Activated CD4-positive, alpha-beta memory T cell treated with anti-CD3 and anti-CD28 coated beads, Interleukin-2, amount 10 ng/mL, durations not matched to agents 7 days and 5 days (primary cell): ENCODE measurements around the gene EPHA3. TPM values are rescaled to one million over a fixed set of nuclear protein-coding genes. Genes with fewer than 3 reads are reported as not detected.

Experiments
- CTCF ChIA-PET: fragments of 350-600 bp; sonication (Branson Sonifier 250); formaldehyde crosslinking; loops from one replicate; lab custom pipeline; 2021; ENCODE audit warnings: antibody characterized with exemption, inconsistent platforms; lab: Charles Lee
- POLR2A ChIA-PET: fragments of 350-600 bp; sonication (Branson Sonifier 250); formaldehyde crosslinking; loops from one replicate; lab custom pipeline; 2021; ENCODE audit warnings: antibody characterized with exemption; lab: Charles Lee
- DNase-seq: peaks from one replicate; pipeline ENCODE4 v3.0.0-alpha.2; 2020
- H3K27ac Mint-ChIP-seq: one replicate; pipeline ENCODE4 v1.8.0; 2021; ENCODE audit warnings: mild to moderate bottlenecking, mixed read lengths
- H3K27me3 Mint-ChIP-seq: one replicate; pipeline ENCODE4 v1.8.0; 2021; ENCODE audit warnings: mixed read lengths
- H3K36me3 Mint-ChIP-seq: one replicate; pipeline ENCODE4 v1.8.0; 2021; ENCODE audit warnings: low read depth, mixed read lengths
- H3K4me1 Mint-ChIP-seq: one replicate; pipeline ENCODE4 v1.8.0; 2021; ENCODE audit warnings: mixed read lengths
- H3K4me3 Mint-ChIP-seq: one replicate; pipeline ENCODE4 v1.8.0; 2021; ENCODE audit warnings: mild to moderate bottlenecking, mixed read lengths
- H3K9me3 Mint-ChIP-seq: one replicate; pipeline ENCODE4 v1.8.0; 2021; ENCODE audit warnings: mixed read lengths
- total RNA-seq, 2 experiments: library from RNA; stranded (reverse); gene quantifications; one replicate each; pipeline ENCODE4 v1.2.3, GENCODE V29; 2021

The EPHA3 gene
- total RNA-seq, 2 experiments from 2014 or later, result 0.05 TPM; not detected in 1

- Mint-ChIP-seq H3K27me3 (no peaks in the 10 kb centered on the region), H3K9me3 (peaks cover 8% of the 10 kb centered on the region), H3K27ac (no peak overlapping the region), H3K4me1 (no peaks in the 10 kb centered on the region), H3K36me3 (no peaks in the 10 kb centered on the region), H3K4me3 (no peak overlapping the region)
- no peak for DNase-seq
- POLR2A ChIA-PET, result no interaction called here
- CTCF ChIA-PET, result no interaction called here
These were observed 180.6 kb downstream of the EPHA3 start for GRCh38 chr3:89287902-89288508.

DNA sequence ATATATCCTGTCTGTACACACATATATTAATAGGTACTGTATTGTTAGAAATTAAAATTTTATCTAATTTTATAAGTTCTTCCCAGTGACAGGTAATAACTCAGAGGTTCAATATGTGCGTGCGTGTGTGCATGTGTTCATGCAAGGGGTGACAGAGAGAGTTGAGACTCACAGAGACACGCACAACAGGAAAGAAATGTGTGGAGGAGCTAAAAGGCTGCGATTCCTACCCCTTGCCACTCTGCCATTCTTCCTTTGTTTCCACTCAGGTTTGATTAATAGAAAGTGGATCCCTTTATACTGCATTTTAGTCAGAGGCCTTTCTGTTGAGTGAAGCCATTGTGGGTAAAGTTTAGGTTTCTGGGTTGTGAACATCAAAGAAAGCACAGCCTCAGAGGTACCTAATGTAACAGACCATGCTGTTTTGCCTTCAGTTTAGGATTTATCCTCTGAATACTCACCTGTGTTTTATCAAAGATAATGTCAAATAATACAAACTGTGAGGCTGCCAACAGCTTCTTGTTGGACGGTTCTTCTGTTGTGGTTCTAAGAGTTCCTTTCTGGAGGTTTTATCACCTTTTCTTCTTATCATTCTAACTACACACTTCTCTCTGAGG lies 182.3 kb downstream of the EPHA3 start:
- no peak for DNase-seq
- POLR2A ChIA-PET, result no interaction called here
- Mint-ChIP-seq H3K4me3 (no peak overlapping the region), H3K36me3 (no peaks in the 10 kb centered on the region), H3K9me3 (peaks cover 8% of the 10 kb centered on the region), H3K27me3 (no peaks in the 10 kb centered on the region), H3K27ac (no peak overlapping the region), H3K4me1 (no peaks in the 10 kb centered on the region)
- CTCF ChIA-PET, result no interaction called here

- POLR2A ChIA-PET, result no interaction called here
These were observed 189.8 kb downstream of the EPHA3 start for GRCh38 chr3:89297199-89297598.

GRCh38 chr3:89300526-89300925 lies 193.1 kb downstream of the EPHA3 start:
- H3K4me1 Mint-ChIP-seq, result no peaks in the 10 kb centered on the region
- POLR2A ChIA-PET, result no interaction called here
- no peaks in the 10 kb centered on the region for H3K27me3 Mint-ChIP-seq
- no peaks in the 10 kb centered on the region for H3K36me3 Mint-ChIP-seq
- CTCF ChIA-PET, result no interaction called here
- no peak overlapping the region for H3K27ac Mint-ChIP-seq
- DNase-seq, result no peak
- H3K4me3 Mint-ChIP-seq, result no peak overlapping the region
- peaks cover 8% of the 10 kb centered on the region for H3K9me3 Mint-ChIP-seq

More at GRCh38 chr3:89297199-89297598, 189.8 kb downstream of the EPHA3 start:
- no peaks in the 10 kb centered on the region for H3K36me3 Mint-ChIP-seq
- DNase-seq, result no peak
- H3K27me3 Mint-ChIP-seq, result no peaks in the 10 kb centered on the region
- no peak overlapping the region for H3K27ac Mint-ChIP-seq
- peaks cover 9% of the 10 kb centered on the region for H3K9me3 Mint-ChIP-seq
- no peaks in the 10 kb centered on the region for H3K4me1 Mint-ChIP-seq
- CTCF ChIA-PET, result no interaction called here
- no peak overlapping the region for H3K4me3 Mint-ChIP-seq

DNA sequence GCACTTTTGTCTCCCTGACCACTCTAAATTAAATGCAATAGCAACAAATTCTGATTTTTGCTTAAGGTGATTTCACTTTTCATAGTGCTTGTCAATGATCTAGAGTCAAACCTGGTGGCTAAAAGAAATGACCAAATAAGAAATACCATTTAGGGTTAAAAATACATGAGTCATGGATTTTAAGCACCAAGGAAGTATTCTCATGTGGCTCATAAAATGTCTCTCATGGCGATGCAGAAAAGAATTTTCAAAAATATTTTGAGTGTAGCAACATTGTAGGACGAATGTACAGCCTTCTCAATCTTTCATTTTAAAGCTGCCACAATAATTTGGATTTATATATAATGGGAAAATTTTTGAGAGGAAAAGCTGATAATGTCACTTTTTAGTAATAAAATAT lies 193.6 kb downstream of the EPHA3 start:
- ChIA-PET CTCF (no interaction called here), POLR2A (no interaction called here)
- H3K9me3 Mint-ChIP-seq, result peaks cover 8% of the 10 kb centered on the region
- no peak for DNase-seq
- H3K27ac Mint-ChIP-seq, result no peak overlapping the region
- no peaks in the 10 kb centered on the region for H3K27me3 Mint-ChIP-seq
- no peak overlapping the region for H3K4me3 Mint-ChIP-seq
- no peaks in the 10 kb centered on the region for H3K4me1 Mint-ChIP-seq
- H3K36me3 Mint-ChIP-seq, result no peaks in the 10 kb centered on the region

DNA sequence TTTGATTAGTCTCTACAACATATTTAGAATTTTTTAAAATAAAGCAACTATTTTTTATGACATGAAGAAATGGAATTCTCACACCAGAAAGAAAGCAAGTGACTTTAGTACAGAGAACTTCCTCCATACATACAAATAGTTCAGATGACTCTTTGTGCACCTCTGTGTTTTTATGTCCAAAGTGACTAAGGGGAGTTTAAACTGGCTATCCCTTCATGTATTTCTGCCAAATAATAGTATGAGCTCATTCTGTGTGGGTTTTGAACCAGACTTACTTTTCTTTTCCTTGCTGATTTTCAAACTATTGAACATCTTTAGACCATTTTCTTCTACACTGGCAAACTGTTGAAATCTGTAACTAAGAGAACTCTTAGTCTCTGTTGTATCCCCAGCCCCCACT lies 196.3 kb downstream of the EPHA3 start:
- DNase-seq, result no peak
- ChIA-PET CTCF (no interaction called here), POLR2A (no interaction called here)
- Mint-ChIP-seq H3K4me1 (no peaks in the 10 kb centered on the region), H3K27ac (no peak overlapping the region), H3K4me3 (no peak overlapping the region), H3K36me3 (no peaks in the 10 kb centered on the region), H3K9me3 (peaks cover 5% of the 10 kb centered on the region), H3K27me3 (no peaks in the 10 kb centered on the region)

- no peak overlapping the region for H3K4me3 Mint-ChIP-seq
- H3K36me3 Mint-ChIP-seq, result no peaks in the 10 kb centered on the region
These were observed 199.1 kb downstream of the EPHA3 start for GRCh38 chr3:89306540-89306939.

GRCh38 chr3:89311581-89311980 lies 204.2 kb downstream of the EPHA3 start:
- no peaks in the 10 kb centered on the region for H3K36me3 Mint-ChIP-seq
- no peak overlapping the region for H3K4me3 Mint-ChIP-seq
- no peaks in the 10 kb centered on the region for H3K27me3 Mint-ChIP-seq
- no peaks in the 10 kb centered on the region for H3K4me1 Mint-ChIP-seq
- DNase-seq, result no peak
- H3K27ac Mint-ChIP-seq, result no peak overlapping the region
- peaks cover 3% of the 10 kb centered on the region for H3K9me3 Mint-ChIP-seq
- CTCF ChIA-PET, result no interaction called here
- POLR2A ChIA-PET, result no interaction called here

More at GRCh38 chr3:89306540-89306939, 199.1 kb downstream of the EPHA3 start:
- H3K4me1 Mint-ChIP-seq, result no peaks in the 10 kb centered on the region
- no peak for DNase-seq
- H3K27ac Mint-ChIP-seq, result no peak overlapping the region
- CTCF ChIA-PET, result no interaction called here
- H3K27me3 Mint-ChIP-seq, result no peaks in the 10 kb centered on the region
- POLR2A ChIA-PET, result no interaction called here
- H3K9me3 Mint-ChIP-seq, result peaks cover 5% of the 10 kb centered on the region

GRCh38 chr3:89312141-89312540 lies 204.7 kb downstream of the EPHA3 start:
- POLR2A ChIA-PET, result no interaction called here
- H3K36me3 Mint-ChIP-seq, result no peaks in the 10 kb centered on the region
- no peak overlapping the region for H3K27ac Mint-ChIP-seq
- no peak for DNase-seq
- no peaks in the 10 kb centered on the region for H3K4me1 Mint-ChIP-seq
- no peak overlapping the region for H3K4me3 Mint-ChIP-seq
- CTCF ChIA-PET, result no interaction called here
- peaks cover 3% of the 10 kb centered on the region for H3K9me3 Mint-ChIP-seq
- H3K27me3 Mint-ChIP-seq, result no peaks in the 10 kb centered on the region

- Mint-ChIP-seq H3K9me3 (peaks cover 3% of the 10 kb centered on the region), H3K4me1 (no peaks in the 10 kb centered on the region), H3K4me3 (no peak overlapping the region), H3K27ac (no peak overlapping the region), H3K36me3 (no peaks in the 10 kb centered on the region), H3K27me3 (no peaks in the 10 kb centered on the region)
- DNase-seq, result no peak
- ChIA-PET CTCF (no interaction called here), POLR2A (no interaction called here)
These were observed 207.2 kb downstream of the EPHA3 start for GRCh38 chr3:89314454-89315098.

DNA sequence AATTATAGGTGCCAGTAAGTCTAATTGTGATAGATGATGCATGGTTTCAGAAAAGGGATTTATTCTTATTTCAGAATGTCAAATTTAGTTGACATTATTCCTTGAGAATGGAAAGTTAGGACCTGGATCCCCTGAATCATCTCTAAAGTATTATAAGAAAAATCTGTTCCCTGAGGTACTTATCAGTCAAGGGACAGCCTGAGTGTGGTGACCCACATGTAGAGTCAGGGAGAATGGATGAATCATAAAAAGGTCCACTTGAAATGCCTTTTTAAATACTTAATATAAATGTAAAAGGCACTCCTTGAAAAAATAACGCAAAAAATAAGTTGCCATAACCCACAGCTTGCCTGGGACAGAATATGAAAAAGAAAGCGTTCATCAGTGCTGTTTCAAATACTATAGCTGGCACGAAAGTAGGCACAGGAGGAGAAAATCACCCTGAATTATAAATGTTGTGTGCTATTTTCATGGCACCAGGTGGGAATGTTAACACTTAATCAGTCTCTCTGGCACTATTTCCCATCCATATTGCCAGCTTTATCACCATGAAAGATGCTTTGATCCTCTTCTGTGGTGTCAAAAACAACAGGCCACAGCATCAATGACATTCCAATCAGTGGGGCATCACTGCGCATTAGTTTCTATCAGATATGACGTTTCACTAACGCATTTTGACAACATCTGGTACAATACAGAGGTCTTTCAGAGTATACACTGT lies 208.5 kb downstream of the EPHA3 start:
- DNase-seq, result no peak
- H3K4me3 Mint-ChIP-seq, result no peak overlapping the region
- H3K9me3 Mint-ChIP-seq, result peaks cover 3% of the 10 kb centered on the region
- no peaks in the 10 kb centered on the region for H3K27me3 Mint-ChIP-seq
- H3K27ac Mint-ChIP-seq, result no peak overlapping the region
- POLR2A ChIA-PET, result no interaction called here
- CTCF ChIA-PET, result no interaction called here
- no peaks in the 10 kb centered on the region for H3K36me3 Mint-ChIP-seq
- H3K4me1 Mint-ChIP-seq, result no peaks in the 10 kb centered on the region

DNA sequence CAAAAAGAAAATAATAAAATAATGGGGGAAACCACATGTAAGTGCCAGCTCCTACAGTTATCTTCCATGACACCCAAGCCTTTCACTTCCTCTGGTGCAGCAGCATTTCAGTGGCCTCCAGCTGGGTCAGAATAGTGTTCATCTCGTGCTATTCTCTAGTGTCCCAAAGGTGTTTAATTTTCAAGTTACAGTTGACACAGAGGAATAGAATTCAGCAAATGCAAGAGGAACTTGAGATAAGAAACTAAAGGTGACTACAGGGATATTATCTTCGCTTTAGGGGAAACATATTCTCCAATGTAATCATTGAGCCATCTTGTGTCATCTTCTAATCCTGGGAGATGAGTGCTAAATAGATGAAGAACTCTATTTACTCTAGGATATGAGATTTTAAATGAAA lies 212.8 kb downstream of the EPHA3 start:
- Mint-ChIP-seq H3K4me3 (no peak overlapping the region), H3K36me3 (no peaks in the 10 kb centered on the region), H3K27me3 (no peaks in the 10 kb centered on the region), H3K4me1 (no peaks in the 10 kb centered on the region), H3K9me3 (peaks cover 3% of the 10 kb centered on the region), H3K27ac (no peak overlapping the region)
- ChIA-PET CTCF (no interaction called here), POLR2A (no interaction called here)
- no peak for DNase-seq

GRCh38 chr3:89326997-89327396 lies 219.6 kb downstream of the EPHA3 start:
- Mint-ChIP-seq H3K4me3 (no peak overlapping the region), H3K36me3 (no peaks in the 10 kb centered on the region), H3K4me1 (no peaks in the 10 kb centered on the region), H3K27ac (no peak overlapping the region), H3K27me3 (no peaks in the 10 kb centered on the region), H3K9me3 (peaks cover 10% of the 10 kb centered on the region)
- CTCF ChIA-PET, result no interaction called here
- no peak for DNase-seq
- POLR2A ChIA-PET, result no interaction called here
